ENCODE data around the gene TIMM44.

DNA sequence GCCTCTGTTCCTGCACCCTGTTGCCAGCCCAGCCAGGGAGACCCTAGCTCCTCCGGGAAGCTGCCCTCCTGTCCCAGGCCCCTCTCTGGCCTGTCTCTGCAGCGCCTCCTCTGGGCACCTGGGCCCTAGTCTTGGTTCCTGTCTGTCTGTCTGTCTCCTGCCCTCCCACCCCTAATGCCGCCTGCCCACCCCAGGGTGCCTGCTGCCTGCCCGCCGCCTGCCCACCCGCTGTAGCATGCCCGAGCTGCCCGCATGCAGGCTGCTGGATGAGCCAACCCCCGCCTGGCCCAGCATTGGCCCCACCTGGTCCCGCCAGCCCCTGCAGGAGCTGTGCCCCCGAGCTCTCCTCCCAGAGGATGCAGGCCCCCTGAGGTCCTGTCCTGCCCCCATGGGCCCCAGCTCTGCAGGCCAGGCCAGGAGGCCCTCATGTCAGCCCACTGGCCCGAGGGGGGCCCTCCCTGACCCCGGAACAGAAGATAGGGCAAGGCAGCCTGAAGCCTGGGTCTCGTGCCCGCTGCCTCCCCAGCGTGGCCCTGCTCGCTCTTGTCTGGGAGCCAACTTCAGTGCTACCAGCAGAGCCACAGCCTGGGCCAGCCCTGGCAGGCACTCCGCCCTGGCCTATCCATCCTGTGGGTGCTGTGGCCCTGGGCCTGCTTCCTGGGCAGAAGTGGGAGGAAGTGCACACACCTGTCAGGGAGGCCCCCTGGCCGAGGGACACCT is 34.6 kb downstream of the TIMM44 start:
- TF ChIP-seq, protein P1, sequence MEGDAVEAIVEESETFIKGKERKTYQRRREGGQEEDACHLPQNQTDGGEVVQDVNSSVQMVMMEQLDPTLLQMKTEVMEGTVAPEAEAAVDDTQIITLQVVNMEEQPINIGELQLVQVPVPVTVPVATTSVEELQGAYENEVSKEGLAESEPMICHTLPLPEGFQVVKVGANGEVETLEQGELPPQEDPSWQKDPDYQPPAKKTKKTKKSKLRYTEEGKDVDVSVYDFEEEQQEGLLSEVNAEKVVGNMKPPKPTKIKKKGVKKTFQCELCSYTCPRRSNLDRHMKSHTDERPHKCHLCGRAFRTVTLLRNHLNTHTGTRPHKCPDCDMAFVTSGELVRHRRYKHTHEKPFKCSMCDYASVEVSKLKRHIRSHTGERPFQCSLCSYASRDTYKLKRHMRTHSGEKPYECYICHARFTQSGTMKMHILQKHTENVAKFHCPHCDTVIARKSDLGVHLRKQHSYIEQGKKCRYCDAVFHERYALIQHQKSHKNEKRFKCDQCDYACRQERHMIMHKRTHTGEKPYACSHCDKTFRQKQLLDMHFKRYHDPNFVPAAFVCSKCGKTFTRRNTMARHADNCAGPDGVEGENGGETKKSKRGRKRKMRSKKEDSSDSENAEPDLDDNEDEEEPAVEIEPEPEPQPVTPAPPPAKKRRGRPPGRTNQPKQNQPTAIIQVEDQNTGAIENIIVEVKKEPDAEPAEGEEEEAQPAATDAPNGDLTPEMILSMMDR (IDR thresholded peaks at IDR 0.05): no peak
- TF ChIP-seq POLR2A (IDR thresholded peaks at IDR 0.05) (no peak), POLR2AphosphoS5 (IDR thresholded peaks at IDR 0.05) (no peak)
